ENCODE data around the gene SUSD1.

Gene SUSD1

GRCh38 chr9:112020680-112021596 lies 154.2 kb downstream of the SUSD1 start:
- no peak for TF ChIP-seq ZFX (IDR thresholded peaks at IDR 0.05; ENCODE audit: borderline replicate concordance)
- TF ChIP-seq CTCF (IDR thresholded peaks at IDR 0.05), result no peak
- H3K27ac ChIP-seq, result no peak overlapping the region

GRCh38 chr9:112017878-112018277 lies 157.2 kb downstream of the SUSD1 start:
- H3K27ac ChIP-seq, result no peak overlapping the region
- TF ChIP-seq CTCF (IDR thresholded peaks at IDR 0.05) (no peak), ZFX (IDR thresholded peaks at IDR 0.05; ENCODE audit: borderline replicate concordance) (no peak)

GRCh38 chr9:112015736-112016135 lies 159.4 kb downstream of the SUSD1 start:
- no peak overlapping the region for H3K27ac ChIP-seq
- TF ChIP-seq CTCF (IDR thresholded peaks at IDR 0.05) (no peak), ZFX (IDR thresholded peaks at IDR 0.05; ENCODE audit: borderline replicate concordance) (no peak)

- no peak overlapping the region for H3K27ac ChIP-seq
- TF ChIP-seq CTCF (IDR thresholded peaks at IDR 0.05) (no peak), ZFX (IDR thresholded peaks at IDR 0.05; ENCODE audit: borderline replicate concordance) (no peak)
Observed at GRCh38 chr9:112015149-112015548, 159.9 kb downstream of the SUSD1 start.

- TF ChIP-seq CTCF (IDR thresholded peaks at IDR 0.05), result no peak
- TF ChIP-seq ZFX (IDR thresholded peaks at IDR 0.05; ENCODE audit: borderline replicate concordance), result no peak
- H3K27ac ChIP-seq, result no peak overlapping the region
Observed at GRCh38 chr9:112013266-112013665, 161.8 kb downstream of the SUSD1 start.

GRCh38 chr9:112012026-112012902 lies 162.8 kb downstream of the SUSD1 start:
- no peak overlapping the region for H3K27ac ChIP-seq
- TF ChIP-seq CTCF (IDR thresholded peaks at IDR 0.05), result no peak
